Measurements from ENCODE around the gene FAM210B. TPM values are rescaled to one million over a fixed set of nuclear protein-coding genes. Genes with fewer than 3 reads are reported as not detected.

The FAM210B gene
- total and polyA plus RNA-seq, 2 of the 13 experiments (the other 11 are each of a cell fraction or from before 2014, with no cell fraction given): 75.9 to 107 TPM

DNA sequence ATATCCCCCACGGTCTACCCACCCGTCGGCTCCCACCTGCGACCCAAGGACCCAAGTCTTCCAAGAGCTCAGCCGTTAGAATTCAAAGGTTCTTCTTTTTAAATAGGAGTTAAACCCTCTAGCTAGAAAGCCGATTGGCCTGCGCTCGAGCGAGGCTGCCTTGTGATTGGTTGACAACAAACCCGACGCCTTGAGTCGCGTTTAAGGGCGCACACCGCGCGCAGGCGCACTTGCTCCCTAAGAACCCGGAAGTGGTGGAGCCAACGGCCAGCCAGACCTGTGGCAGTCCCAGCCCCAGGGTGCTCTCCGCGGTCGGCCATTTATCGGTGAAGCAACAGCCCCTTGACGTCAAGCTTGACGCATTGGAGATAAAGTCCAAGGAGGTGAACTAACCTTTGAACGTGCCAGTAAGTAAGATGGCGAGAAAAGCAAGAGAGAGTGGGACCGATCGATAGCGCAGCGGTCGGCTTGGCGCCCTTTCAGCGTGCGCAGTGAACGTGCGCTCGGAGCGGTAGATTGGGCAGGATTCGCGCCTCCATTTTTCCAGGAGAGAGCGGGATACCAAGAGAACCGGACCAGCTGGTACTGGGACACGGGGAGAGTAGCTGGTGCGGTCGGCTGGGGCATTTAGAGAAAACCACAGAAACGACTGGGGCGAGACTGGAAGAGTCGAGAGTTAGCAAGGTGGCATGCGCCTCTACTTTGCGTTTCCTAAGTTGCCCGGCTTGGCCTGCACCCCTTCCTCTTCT lies 33.5 kb downstream of the FAM210B start, which contains the start of the genes AURKA and CSTF1 (continued):
- TF ChIP-seq, protein P1, sequence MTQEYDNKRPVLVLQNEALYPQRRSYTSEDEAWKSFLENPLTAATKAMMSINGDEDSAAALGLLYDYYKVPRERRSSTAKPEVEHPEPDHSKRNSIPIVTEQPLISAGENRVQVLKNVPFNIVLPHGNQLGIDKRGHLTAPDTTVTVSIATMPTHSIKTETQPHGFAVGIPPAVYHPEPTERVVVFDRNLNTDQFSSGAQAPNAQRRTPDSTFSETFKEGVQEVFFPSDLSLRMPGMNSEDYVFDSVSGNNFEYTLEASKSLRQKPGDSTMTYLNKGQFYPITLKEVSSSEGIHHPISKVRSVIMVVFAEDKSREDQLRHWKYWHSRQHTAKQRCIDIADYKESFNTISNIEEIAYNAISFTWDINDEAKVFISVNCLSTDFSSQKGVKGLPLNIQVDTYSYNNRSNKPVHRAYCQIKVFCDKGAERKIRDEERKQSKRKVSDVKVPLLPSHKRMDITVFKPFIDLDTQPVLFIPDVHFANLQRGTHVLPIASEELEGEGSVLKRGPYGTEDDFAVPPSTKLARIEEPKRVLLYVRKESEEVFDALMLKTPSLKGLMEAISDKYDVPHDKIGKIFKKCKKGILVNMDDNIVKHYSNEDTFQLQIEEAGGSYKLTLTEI (CRISPR knock-in tag; conservative IDR thresholded peaks at IDR 0.05): no peak
- TF ChIP-seq, protein P2, sequence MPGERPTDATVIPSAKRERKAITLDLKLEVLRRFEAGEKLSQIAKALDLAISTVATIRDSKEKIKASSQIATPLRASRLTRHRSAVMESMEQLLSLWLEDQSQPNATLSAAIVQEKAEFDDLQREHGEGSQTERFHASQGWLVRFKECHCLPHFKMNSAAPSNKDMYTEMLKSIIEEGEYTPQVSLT (CRISPR knock-in tag; IDR thresholded peaks at IDR 0.05; ENCODE audit: borderline replicate concordance, low read depth): no peak
- TF ChIP-seq ZNF326 (CRISPR knock-in tag; IDR thresholded peaks at IDR 0.05; ENCODE audit: borderline replicate concordance): 0 out of 2 replicates have a peak, but pooled peaks have one; percentile 58
- TF ChIP-seq ZNF367 (CRISPR knock-in tag; IDR thresholded peaks at IDR 0.05; ENCODE audit: borderline replicate concordance): peak; percentile 91
- peak; percentile 76; the same call in 1 of the 2 replicates for TF ChIP-seq GTF2F1 (IDR thresholded peaks at IDR 0.05; ENCODE audit: low read length)
- TF ChIP-seq, protein P3, sequence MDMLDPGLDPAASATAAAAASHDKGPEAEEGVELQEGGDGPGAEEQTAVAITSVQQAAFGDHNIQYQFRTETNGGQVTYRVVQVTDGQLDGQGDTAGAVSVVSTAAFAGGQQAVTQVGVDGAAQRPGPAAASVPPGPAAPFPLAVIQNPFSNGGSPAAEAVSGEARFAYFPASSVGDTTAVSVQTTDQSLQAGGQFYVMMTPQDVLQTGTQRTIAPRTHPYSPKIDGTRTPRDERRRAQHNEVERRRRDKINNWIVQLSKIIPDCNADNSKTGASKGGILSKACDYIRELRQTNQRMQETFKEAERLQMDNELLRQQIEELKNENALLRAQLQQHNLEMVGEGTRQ (IDR thresholded peaks at IDR 0.05; ENCODE audit: low read depth, low read length): no peak
- TF ChIP-seq, protein P3 (CRISPR knock-in tag; IDR thresholded peaks at IDR 0.05; ENCODE audit: borderline replicate concordance): no peak; the same call in 1 of the 2 replicates
- TF ChIP-seq TOE1 (CRISPR knock-in tag; IDR thresholded peaks at IDR 0.05): peak; percentile 99
- TF ChIP-seq ZNF652 (CRISPR knock-in tag; IDR thresholded peaks at IDR 0.05; ENCODE audit: borderline replicate concordance, low read depth): peak; percentile 68; the same call in 1 of the 2 replicates
- TF ChIP-seq, protein P4, sequence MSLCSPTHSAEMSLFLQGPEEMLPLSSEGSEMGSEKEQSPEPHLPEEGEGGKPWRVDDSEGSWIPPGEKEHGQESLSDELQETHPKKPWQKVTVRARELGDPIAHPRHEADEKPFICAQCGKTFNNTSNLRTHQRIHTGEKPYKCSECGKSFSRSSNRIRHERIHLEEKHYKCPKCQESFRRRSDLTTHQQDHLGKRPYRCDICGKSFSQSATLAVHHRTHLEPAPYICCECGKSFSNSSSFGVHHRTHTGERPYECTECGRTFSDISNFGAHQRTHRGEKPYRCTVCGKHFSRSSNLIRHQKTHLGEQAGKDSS (CRISPR knock-in tag; IDR thresholded peaks at IDR 0.05; ENCODE audit: borderline replicate concordance, low read depth): peak; percentile 98
- TF ChIP-seq, protein P5, sequence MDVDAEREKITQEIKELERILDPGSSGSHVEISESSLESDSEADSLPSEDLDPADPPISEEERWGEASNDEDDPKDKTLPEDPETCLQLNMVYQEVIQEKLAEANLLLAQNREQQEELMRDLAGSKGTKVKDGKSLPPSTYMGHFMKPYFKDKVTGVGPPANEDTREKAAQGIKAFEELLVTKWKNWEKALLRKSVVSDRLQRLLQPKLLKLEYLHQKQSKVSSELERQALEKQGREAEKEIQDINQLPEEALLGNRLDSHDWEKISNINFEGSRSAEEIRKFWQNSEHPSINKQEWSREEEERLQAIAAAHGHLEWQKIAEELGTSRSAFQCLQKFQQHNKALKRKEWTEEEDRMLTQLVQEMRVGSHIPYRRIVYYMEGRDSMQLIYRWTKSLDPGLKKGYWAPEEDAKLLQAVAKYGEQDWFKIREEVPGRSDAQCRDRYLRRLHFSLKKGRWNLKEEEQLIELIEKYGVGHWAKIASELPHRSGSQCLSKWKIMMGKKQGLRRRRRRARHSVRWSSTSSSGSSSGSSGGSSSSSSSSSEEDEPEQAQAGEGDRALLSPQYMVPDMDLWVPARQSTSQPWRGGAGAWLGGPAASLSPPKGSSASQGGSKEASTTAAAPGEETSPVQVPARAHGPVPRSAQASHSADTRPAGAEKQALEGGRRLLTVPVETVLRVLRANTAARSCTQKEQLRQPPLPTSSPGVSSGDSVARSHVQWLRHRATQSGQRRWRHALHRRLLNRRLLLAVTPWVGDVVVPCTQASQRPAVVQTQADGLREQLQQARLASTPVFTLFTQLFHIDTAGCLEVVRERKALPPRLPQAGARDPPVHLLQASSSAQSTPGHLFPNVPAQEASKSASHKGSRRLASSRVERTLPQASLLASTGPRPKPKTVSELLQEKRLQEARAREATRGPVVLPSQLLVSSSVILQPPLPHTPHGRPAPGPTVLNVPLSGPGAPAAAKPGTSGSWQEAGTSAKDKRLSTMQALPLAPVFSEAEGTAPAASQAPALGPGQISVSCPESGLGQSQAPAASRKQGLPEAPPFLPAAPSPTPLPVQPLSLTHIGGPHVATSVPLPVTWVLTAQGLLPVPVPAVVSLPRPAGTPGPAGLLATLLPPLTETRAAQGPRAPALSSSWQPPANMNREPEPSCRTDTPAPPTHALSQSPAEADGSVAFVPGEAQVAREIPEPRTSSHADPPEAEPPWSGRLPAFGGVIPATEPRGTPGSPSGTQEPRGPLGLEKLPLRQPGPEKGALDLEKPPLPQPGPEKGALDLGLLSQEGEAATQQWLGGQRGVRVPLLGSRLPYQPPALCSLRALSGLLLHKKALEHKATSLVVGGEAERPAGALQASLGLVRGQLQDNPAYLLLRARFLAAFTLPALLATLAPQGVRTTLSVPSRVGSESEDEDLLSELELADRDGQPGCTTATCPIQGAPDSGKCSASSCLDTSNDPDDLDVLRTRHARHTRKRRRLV (CRISPR knock-in tag; IDR thresholded peaks at IDR 0.05): peak; percentile 97
- no peak for TF ChIP-seq SOX6 (IDR thresholded peaks at IDR 0.05)
- TF ChIP-seq SOX6 (CRISPR knock-in tag; IDR thresholded peaks at IDR 0.05): peak; percentile 93
- TF ChIP-seq, protein P6, sequence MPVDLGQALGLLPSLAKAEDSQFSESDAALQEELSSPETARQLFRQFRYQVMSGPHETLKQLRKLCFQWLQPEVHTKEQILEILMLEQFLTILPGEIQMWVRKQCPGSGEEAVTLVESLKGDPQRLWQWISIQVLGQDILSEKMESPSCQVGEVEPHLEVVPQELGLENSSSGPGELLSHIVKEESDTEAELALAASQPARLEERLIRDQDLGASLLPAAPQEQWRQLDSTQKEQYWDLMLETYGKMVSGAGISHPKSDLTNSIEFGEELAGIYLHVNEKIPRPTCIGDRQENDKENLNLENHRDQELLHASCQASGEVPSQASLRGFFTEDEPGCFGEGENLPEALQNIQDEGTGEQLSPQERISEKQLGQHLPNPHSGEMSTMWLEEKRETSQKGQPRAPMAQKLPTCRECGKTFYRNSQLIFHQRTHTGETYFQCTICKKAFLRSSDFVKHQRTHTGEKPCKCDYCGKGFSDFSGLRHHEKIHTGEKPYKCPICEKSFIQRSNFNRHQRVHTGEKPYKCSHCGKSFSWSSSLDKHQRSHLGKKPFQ (CRISPR knock-in tag; IDR thresholded peaks at IDR 0.05; ENCODE audit: insufficient replicate concordance): peak; percentile 83
- peak; percentile 95; the same call in 1 of the 2 replicates for TF ChIP-seq ZNF567 (CRISPR knock-in tag; IDR thresholded peaks at IDR 0.05; ENCODE audit: borderline replicate concordance)
- TF ChIP-seq HDAC6 (IDR thresholded peaks at IDR 0.05; ENCODE audit: low read depth, low read length): no peak
